ENCODE measurements around the gene DGLUCY.

DGLUCY gene

GRCh38 chr14:91158091-91158790, 44.4 kb downstream of the DGLUCY start:
- H3K4me3 ChIP-seq (ENCODE audit: low read depth, low read length), result no peak overlapping the region
- TF ChIP-seq CTCF (IDR thresholded peaks at IDR 0.05; ENCODE audit: borderline replicate concordance, insufficient read depth, low read depth, low read length), result no peak

- TF ChIP-seq CTCF (IDR thresholded peaks at IDR 0.05; ENCODE audit: borderline replicate concordance, insufficient read depth, low read depth, low read length), result no peak
- no peak overlapping the region for H3K4me3 ChIP-seq (ENCODE audit: low read depth, low read length)
These were observed 45.3 kb downstream of the DGLUCY start for GRCh38 chr14:91159182-91159581.

GRCh38 chr14:91159906-91160305, 46.0 kb downstream of the DGLUCY start:
- no peak for TF ChIP-seq CTCF (IDR thresholded peaks at IDR 0.05; ENCODE audit: borderline replicate concordance, insufficient read depth, low read depth, low read length)
- H3K4me3 ChIP-seq (ENCODE audit: low read depth, low read length), result no peak overlapping the region

- no peak overlapping the region for H3K4me3 ChIP-seq (ENCODE audit: low read depth, low read length)
- no peak for TF ChIP-seq CTCF (IDR thresholded peaks at IDR 0.05; ENCODE audit: borderline replicate concordance, insufficient read depth, low read depth, low read length)
These were observed 49.4 kb downstream of the DGLUCY start for GRCh38 chr14:91163316-91163715.

GRCh38 chr14:91164676-91165075, 50.8 kb downstream of the DGLUCY start:
- H3K4me3 ChIP-seq (ENCODE audit: low read depth, low read length), result no peak overlapping the region
- TF ChIP-seq CTCF (IDR thresholded peaks at IDR 0.05; ENCODE audit: borderline replicate concordance, insufficient read depth, low read depth, low read length), result no peak

GRCh38 chr14:91167380-91167770, 53.5 kb downstream of the DGLUCY start:
- TF ChIP-seq CTCF (IDR thresholded peaks at IDR 0.05; ENCODE audit: borderline replicate concordance, insufficient read depth, low read depth, low read length), result no peak
- H3K4me3 ChIP-seq (ENCODE audit: low read depth, low read length), result no peak overlapping the region

GRCh38 chr14:91169951-91170350, 56.1 kb downstream of the DGLUCY start:
- no peak overlapping the region for H3K4me3 ChIP-seq (ENCODE audit: low read depth, low read length)
- no peak for TF ChIP-seq CTCF (IDR thresholded peaks at IDR 0.05; ENCODE audit: borderline replicate concordance, insufficient read depth, low read depth, low read length)

All from GM12875 (cell line).